K562 (cell line): ENCODE data around the gene FOXD2. TPM values are rescaled to one million over a fixed set of nuclear protein-coding genes. Genes with fewer than 3 reads are reported as not detected.

Experiments
- ATAC-seq: fragments of 200-7000 bp; cut with Tn5 transposase; 3 replicates; pipeline ENCODE4 v1.9.1; 2020; ENCODE audit warnings: moderate library complexity
- BruUV-seq: library from RNA; stranded (reverse); fragments of 400-500 nt; replicated peaks from 2 replicates; lab custom pipeline; 2021; lab: Mats Ljungman, UMichigan
- CTCF ChIA-PET: fragments of 300-600 bp; formaldehyde crosslinking; extraction: SDS; loops from one replicate; lab custom pipeline; 2021; ENCODE audit warnings: low intra/inter-chr PET ratio; lab: Yijun Ruan, JAX
- POLR2A ChIA-PET: fragments of 300-600, 350-650 bp; sonication (Branson Sonifier 250); formaldehyde crosslinking; extraction: SDS; loops from one replicate; lab custom pipeline; 2021; ENCODE audit warnings: antibody characterized with exemption, inconsistent platforms; lab: Yijun Ruan, JAX
- DNase-seq, 4 experiments: peaks; one replicate each; pipeline versions ENCODE4 v3.0.0 to v3.0.0-alpha.2; 2011 to 2018; ENCODE audit warnings: low spot score in 3 of 4, mixed read lengths in 3 of 4; ENCODE audit errors: extremely low read depth in 1 of 4
- FAIRE-seq: peaks from 2 replicates; lab custom pipeline; 2011; peaks lifted over from hg19 to GRCh38; lab: Jason Lieb, UNC
- H2AFZ ChIP-seq: 2 replicates; pipeline ENCODE4 v1.6.0; 2011; ENCODE audit warnings: low read depth, low read length, control low read depth, inconsistent platforms
- H3K27ac ChIP-seq: fragments of 200-600 bp; 3 replicates; pipeline ENCODE4 v1.8.0; 2011; ENCODE audit warnings: low read depth, mild to moderate bottlenecking, control low read depth, inconsistent platforms, low read length, moderate library complexity, mixed read lengths; ENCODE audit errors: extremely low read depth
- H3K27me3 ChIP-seq, 2 experiments: fragments of 300-600 bp in 1 of 2; 2 replicates in 1 of 2; 3 replicates in 1 of 2; pipeline versions ENCODE4 v1.6.0 to v1.8.0; 2011; ENCODE audit warnings: inconsistent platforms in 2 of 2, low read length in 2 of 2, mild to moderate bottlenecking in 1 of 2, mixed read lengths in 1 of 2, moderate library complexity in 1 of 2; ENCODE audit not compliant: control insufficient read depth in 2 of 2, insufficient read depth in 2 of 2
- H3K36me3 ChIP-seq: fragments of 300-600 bp; 3 replicates; pipeline ENCODE4 v1.8.0; 2011; ENCODE audit warnings: mild to moderate bottlenecking, low read length, inconsistent platforms; ENCODE audit not compliant: control insufficient read depth, insufficient read depth
- H3K4me1 ChIP-seq, 2 experiments: fragments of 200-600 bp in 1 of 2; replicated peaks in 1 of 2; 2 replicates in 1 of 2; 3 replicates in 1 of 2; pipeline versions ENCODE4 v1.5.1 to v1.8.0; 2011; ENCODE audit warnings: inconsistent platforms in 2 of 2, low read length in 2 of 2, mild to moderate bottlenecking in 1 of 2, mixed read lengths in 1 of 2, moderate library complexity in 1 of 2; ENCODE audit not compliant: control insufficient read depth in 2 of 2, insufficient read depth in 2 of 2
- H3K4me2 ChIP-seq: 2 replicates; pipeline ENCODE4 v1.6.1; 2011; ENCODE audit warnings: low read length, control low read depth, inconsistent platforms, mixed read lengths; ENCODE audit not compliant: insufficient read depth
- H3K4me3 ChIP-seq: fragments of 200-600 bp; sonication (generic), shearing (Covaris generic); 2 replicates; pipeline ENCODE4 v1.5.1; 2016; ENCODE audit warnings: control low read depth, inconsistent platforms
- H3K79me2 ChIP-seq: fragments of 200-600 bp; 3 replicates; pipeline ENCODE4 v1.8.0; 2011; ENCODE audit warnings: low read length, inconsistent platforms; ENCODE audit not compliant: control insufficient read depth, insufficient read depth
- H3K9ac ChIP-seq, 2 experiments: 2 replicates each; pipeline versions ENCODE4 v1.6.0 to v1.6.1; 2011; ENCODE audit warnings: low read depth in 2 of 2, low read length in 2 of 2, control low read depth in 1 of 2, inconsistent platforms in 1 of 2, mild to moderate bottlenecking in 1 of 2, mixed read lengths in 1 of 2; ENCODE audit not compliant: insufficient read depth in 1 of 2
- H3K9me1 ChIP-seq: one replicate; pipeline ENCODE4 v1.6.0; 2011; ENCODE audit warnings: inconsistent platforms, mild to moderate bottlenecking, low read length, moderate library complexity; ENCODE audit not compliant: control insufficient read depth, insufficient read depth
- H3K9me3 ChIP-seq: replicated peaks from 2 replicates; pipeline ENCODE4 v1.5.1; 2011; ENCODE audit warnings: low read depth, low read length, inconsistent platforms; ENCODE audit not compliant: control insufficient read depth, insufficient read depth
- H4K20me1 ChIP-seq: replicated peaks from 2 replicates; pipeline ENCODE4 v1.6.1; 2011; ENCODE audit warnings: low read length, inconsistent platforms, mixed read lengths; ENCODE audit not compliant: control insufficient read depth, insufficient read depth
- CREB5 ChIP-seq: fragments of 250-450 bp; sonication (Bioruptor Pico); IDR thresholded peaks from 2 replicates; pipeline ENCODE4 v1.5.0; 2020; ENCODE audit warnings: mild to moderate bottlenecking
- KDM2B ChIP-seq: fragments of 250-450 bp; sonication (Bioruptor Pico); IDR thresholded peaks from 2 replicates; pipeline ENCODE4 v1.8.0; 2021; ENCODE audit warnings: mild to moderate bottlenecking, moderate library complexity
- RUNX1 ChIP-seq: sonication (generic); IDR thresholded peaks from 2 replicates; pipeline ENCODE4 v1.6.1; 2016; ENCODE audit warnings: antibody characterized with exemption, low read depth
- SIN3B ChIP-seq: fragments of 450-650 bp; IDR thresholded peaks from 2 replicates; pipeline ENCODE4 v1.6.1; 2017; ENCODE audit warnings: low read depth, mild to moderate bottlenecking, moderate library complexity
- TRIM28 ChIP-seq: fragments of 450-650 bp; IDR thresholded peaks from 2 replicates; pipeline ENCODE4 v1.6.1; 2017
- ZNF655 ChIP-seq: fragments of 250-450 bp; sonication (Bioruptor Pico); IDR thresholded peaks from 2 replicates; pipeline ENCODE4 v1.5.0; 2021
- ZNF695 ChIP-seq: fragments of 450-650 bp; formaldehyde crosslinking; IDR thresholded peaks from 2 replicates; pipeline ENCODE4 v1.4.0; 2020; ENCODE audit warnings: mild to moderate bottlenecking, moderate library complexity
- WGBS: fragments of 100-300 bp; shearing (Covaris generic); methylation state at CpG from one replicate; pipeline ENCODE4 v1.1.6; 2016; ENCODE audit warnings: low coverage, mixed read lengths; ENCODE audit not compliant: insufficient coverage; ENCODE audit errors: missing lambda C conversion rate; 5-methylcytosine and 5-hydroxymethylcytosine counted together
- in situ Hi-C: fragments of 300-500 bp; cut with MboI; formaldehyde crosslinking; loops from 4 replicates; pipeline ENCODE4 v1.15.0; 2018; ENCODE audit warnings: inconsistent platforms, mixed read lengths
- intact Hi-C: fragments of 100-400 bp; cut with micrococcal nuclease; formaldehyde crosslinking; loops from 2 replicates; pipeline ENCODE4 v1.14.2; 2022
- polyA plus RNA-seq, 8 experiments: library from polyadenylated mRNA; depleted of rRNA in 4 of 8; stranded (reverse) in 5 of 8; unstranded in 3 of 8; fragments of >200 nt; fragmentation: Nextera tagmentation in 2 of 8; fragmentation: Illumina TruSeq in 1 of 8; extraction: Ambion mirVana in 2 of 8; extraction: Trizol in 1 of 8; gene quantifications; 2 replicates each; pipeline versions ENCODE4 v1.2.1 to v1.2.3, GENCODE V29; 2011 to 2014; ENCODE audit warnings: inconsistent platforms in 1 of 8, missing spikeins in 1 of 8
- total RNA-seq, 7 experiments: library from RNA; depleted of rRNA in 6 of 7; stranded (reverse); fragments of >200 nt in 6 of 7; fragmentation: Illumina TruSeq in 2 of 7; extraction: Trizol in 2 of 7; gene quantifications; 2 replicates each; pipeline versions ENCODE4 v1.2.1 to v1.2.3, GENCODE V29; 2011 to 2021; ENCODE audit warnings: low replicate concordance in 1 of 7

FOXD2 gene
- total and polyA plus RNA-seq, 9 of the 15 experiments (the other 6 are each of a cell fraction or from before 2014, with no cell fraction given): 0.06 to 1.2 (median 0.22) TPM

GRCh38 chr1:47449822-47450552 lies 12.1 kb downstream of the FOXD2 start (continued):
- TF ChIP-seq ZNF655 (CRISPR knock-in tag) (no peak), ZNF695 (CRISPR knock-in tag) (no peak)

- H3K79me2 ChIP-seq: no peaks in the 10 kb centered on the region
- TF ChIP-seq RUNX1 (no peak), KDM2B (CRISPR knock-in tag) (no peak), SIN3B (no peak), TRIM28 (no peak), CREB5 (CRISPR knock-in tag) (no peak), ZNF655 (CRISPR knock-in tag) (no peak)
- TF ChIP-seq, all 486 proteins: peak for 0
- H3K27ac ChIP-seq: no peak overlapping the region
- peaks cover 0 to 4% of the 10 kb centered on the region in 2 experiments; a peak in 1 of 5 replicates for H3K4me1 ChIP-seq
- H3K4me2 ChIP-seq: no peak overlapping the region
- no peak overlapping the region for H2AFZ ChIP-seq
- H4K20me1 ChIP-seq: peaks cover 15% of the 10 kb centered on the region
- no TSS peak for BruUV-seq
- in situ Hi-C loops (no loop called here), intact Hi-C loops (loop anchor here (5.0 kb wide), 3 partner anchors 62 to 277 kb away; no protein-coding TSS in a partner anchor)
- ATAC-seq: no peak
- ChIA-PET CTCF (interaction anchor here (0.9 kb wide), 1 partner anchor 260 kb away, joined by 3 read pairs; no protein-coding TSS in a partner anchor), POLR2A (interaction anchor here (0.5 to 2.3 kb wide), 3 partner anchors 10 to 17 kb away, joined by 4 to 11 read pairs (median 4); no protein-coding TSS in a partner anchor)
- no peaks in the 10 kb centered on the region for H3K9me3 ChIP-seq
- H3K9me1 ChIP-seq: no peaks in the 10 kb centered on the region
- H3K9ac ChIP-seq: no peak overlapping the region
- no peaks in the 10 kb centered on the region for H3K36me3 ChIP-seq
- WGBS: 6% methylated on average over 4 of the region's 4 CpGs
- H3K4me3 ChIP-seq: no peak overlapping the region
- FAIRE-seq: no peak
- H3K27me3 ChIP-seq: peaks cover 48 to 55% of the 10 kb centered on the region in 2 experiments
- no peak for DNase-seq
These were observed 12.8 kb downstream of the FOXD2 start for GRCh38 chr1:47450606-47451005.
